ENCODE measurements around the gene BAZ2B. TPM values are rescaled to one million over a fixed set of nuclear protein-coding genes. Genes with fewer than 3 reads are reported as not detected.

BAZ2B gene
- total RNA-seq, 1 experiment from 2014 or later: 19.9 TPM

DNA sequence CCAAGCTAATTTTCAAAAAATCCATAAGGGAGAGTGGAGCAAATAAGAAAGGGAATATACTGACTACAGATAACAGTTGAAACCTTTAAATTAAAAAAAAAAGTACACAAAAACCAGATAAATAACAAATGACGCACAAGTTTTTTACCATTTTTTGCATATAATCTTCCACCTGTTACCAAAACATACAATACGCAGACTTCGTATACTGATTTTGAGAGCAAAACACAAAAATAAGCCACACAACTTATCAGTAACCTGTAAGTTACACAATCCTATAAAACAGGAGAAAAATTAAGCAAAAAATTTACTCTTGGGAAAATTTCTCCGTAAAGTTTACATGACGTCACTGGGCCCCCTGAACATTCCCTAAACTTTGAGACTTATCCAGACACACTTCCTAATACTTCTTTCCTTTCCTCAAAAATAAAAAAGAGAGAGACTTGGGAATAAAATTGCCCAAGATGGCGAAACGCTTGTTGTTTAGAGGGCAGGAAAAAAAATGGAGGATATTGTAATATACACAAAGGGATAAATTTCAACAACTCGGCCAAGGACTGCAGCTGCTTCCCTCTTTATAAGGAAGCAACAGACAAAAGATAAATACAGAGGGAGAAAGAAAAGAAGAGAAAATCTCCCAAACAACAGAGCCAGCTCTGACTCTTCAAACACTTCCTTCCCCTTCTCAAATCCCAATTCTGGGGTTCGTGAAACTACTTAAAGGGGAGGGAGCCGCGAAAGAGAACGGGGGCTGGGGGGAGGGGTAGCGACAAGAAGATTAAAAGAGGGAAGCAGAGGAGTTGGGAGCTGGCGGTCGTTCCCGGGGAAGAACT lies 1.6 kb downstream of the BAZ2B start (continued):
- TF ChIP-seq, protein P1, sequence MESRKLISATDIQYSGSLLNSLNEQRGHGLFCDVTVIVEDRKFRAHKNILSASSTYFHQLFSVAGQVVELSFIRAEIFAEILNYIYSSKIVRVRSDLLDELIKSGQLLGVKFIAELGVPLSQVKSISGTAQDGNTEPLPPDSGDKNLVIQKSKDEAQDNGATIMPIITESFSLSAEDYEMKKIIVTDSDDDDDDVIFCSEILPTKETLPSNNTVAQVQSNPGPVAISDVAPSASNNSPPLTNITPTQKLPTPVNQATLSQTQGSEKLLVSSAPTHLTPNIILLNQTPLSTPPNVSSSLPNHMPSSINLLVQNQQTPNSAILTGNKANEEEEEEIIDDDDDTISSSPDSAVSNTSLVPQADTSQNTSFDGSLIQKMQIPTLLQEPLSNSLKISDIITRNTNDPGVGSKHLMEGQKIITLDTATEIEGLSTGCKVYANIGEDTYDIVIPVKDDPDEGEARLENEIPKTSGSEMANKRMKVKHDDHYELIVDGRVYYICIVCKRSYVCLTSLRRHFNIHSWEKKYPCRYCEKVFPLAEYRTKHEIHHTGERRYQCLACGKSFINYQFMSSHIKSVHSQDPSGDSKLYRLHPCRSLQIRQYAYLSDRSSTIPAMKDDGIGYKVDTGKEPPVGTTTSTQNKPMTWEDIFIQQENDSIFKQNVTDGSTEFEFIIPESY (IDR thresholded peaks at IDR 0.05; ENCODE audit: extremely low read depth, insufficient replicate concordance, low read length): no peak
- TF ChIP-seq POLR2A (IDR thresholded peaks at IDR 0.05; ENCODE audit: borderline replicate concordance, extremely low read depth, insufficient read depth, insufficient read length) (no peak), CEBPB (IDR thresholded peaks at IDR 0.05; ENCODE audit: low read depth) (0 out of 2 replicates have a peak, but pooled peaks have one; percentile 42), EZH2 (IDR thresholded peaks at IDR 0.05) (no peak), EGR1 (IDR thresholded peaks at IDR 0.05; ENCODE audit: low read depth) (no peak), RAD21 (IDR thresholded peaks at IDR 0.05; ENCODE audit: low read depth) (no peak), YY1 (IDR thresholded peaks at IDR 0.05; ENCODE audit: extremely low read depth, insufficient replicate concordance, low read depth, low read length) (peak; percentile 66)
- TF ChIP-seq, protein P2, sequence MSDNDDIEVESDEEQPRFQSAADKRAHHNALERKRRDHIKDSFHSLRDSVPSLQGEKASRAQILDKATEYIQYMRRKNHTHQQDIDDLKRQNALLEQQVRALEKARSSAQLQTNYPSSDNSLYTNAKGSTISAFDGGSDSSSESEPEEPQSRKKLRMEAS (IDR thresholded peaks at IDR 0.05): peak; percentile 22; the same call in 1 of the 2 replicates

DNA sequence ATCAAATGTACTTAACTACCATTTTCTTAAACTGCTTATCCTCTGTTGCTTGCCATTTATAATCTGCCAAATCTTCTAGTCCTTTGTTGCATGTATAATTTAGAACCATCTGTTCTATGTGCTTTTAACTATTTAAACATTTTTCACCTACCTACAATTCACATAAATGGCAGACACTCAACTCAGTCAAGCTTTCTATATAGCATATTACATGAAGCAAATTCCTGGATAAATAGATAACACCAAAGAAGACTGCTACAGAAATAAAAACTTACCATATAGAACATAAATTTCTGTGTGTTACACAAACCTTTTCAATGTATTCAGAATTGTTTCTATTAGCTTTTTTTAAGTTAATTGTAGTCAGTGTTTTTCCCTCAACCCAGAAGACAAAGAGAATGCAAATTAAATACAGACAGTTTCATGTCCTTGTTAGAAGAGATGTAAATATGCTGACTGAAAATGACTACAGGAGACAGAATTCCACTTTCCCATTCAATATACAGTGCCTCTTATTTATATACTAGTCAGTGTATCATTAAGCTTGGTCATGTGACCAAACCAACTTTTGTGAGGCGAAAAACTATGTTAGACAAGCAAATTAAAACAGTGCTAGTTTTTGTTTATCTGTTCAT lies 2.6 kb downstream of the BAZ2B start:
- DNase-seq (ENCODE audit: low read depth, low spot score): no peak
- POLR2A ChIA-PET: no interaction called here
- H3K4me2 ChIP-seq (ENCODE audit: low read length): peak overlapping the region; percentile 84
- BruUV-seq (replicated peaks): no TSS peak
- CTCF ChIA-PET: no interaction called here
- no peak for ATAC-seq
- RAD21 ChIA-PET (ENCODE audit: low non-redundant PET in 1 of 2, low total read pairs in 2 of 2, uncharacterized antibody in 2 of 2, unreplicated experiment in 2 of 2): no interaction called here
- no peak overlapping the region for H3K9ac ChIP-seq (ENCODE audit: low read length)
- no peaks in the 10 kb centered on the region for H3K36me3 ChIP-seq (ENCODE audit: control insufficient read depth in 1 of 2, insufficient read depth in 2 of 2, low read length in 2 of 2)
- H3K27me3 ChIP-seq (ENCODE audit: insufficient read depth, low read length): no peaks in the 10 kb centered on the region
- peak overlapping the region in 1 of 2 experiments; percentile 70; a peak in 2 of 4 replicates for H3K4me3 ChIP-seq (replicated peaks in 1 of 2; ENCODE audit: low read depth in 1 of 2, low read length in 2 of 2)
- H3K9me2 ChIP-seq (ENCODE audit: insufficient read depth): peaks cover 4% of the 10 kb centered on the region; the same call in 1 of the 2 replicates
- H3K27ac ChIP-seq (ENCODE audit: low read depth, low read length): no peak overlapping the region
- H3K9me3 ChIP-seq (ENCODE audit: control insufficient read depth in 1 of 2, insufficient read depth in 1 of 2, low read depth in 1 of 2, low read length in 2 of 2): no peaks in the 10 kb centered on the region
- intact Hi-C loops (cut with micrococcal nuclease): loop anchor here (2.0 kb wide), 1 partner anchor 13 kb away; no protein-coding TSS in a partner anchor
- H3K4me1 ChIP-seq (ENCODE audit: control insufficient read depth in 1 of 2, insufficient read depth in 2 of 2, low read length in 2 of 2): peaks cover 10 to 19% of the 10 kb centered on the region in 2 experiments; a peak in 3 of 4 replicates
- no peaks in the 10 kb centered on the region for H3K79me2 ChIP-seq (ENCODE audit: insufficient read depth, low read length)
- no peaks in the 10 kb centered on the region for H4K20me1 ChIP-seq (ENCODE audit: insufficient read depth)
- no peak overlapping the region for H2AFZ ChIP-seq (ENCODE audit: low read depth, low read length, poor library complexity, severe bottlenecking)
- TF ChIP-seq, protein P2 (IDR thresholded peaks at IDR 0.05): no peak
- no peak for TF ChIP-seq RAD21 (IDR thresholded peaks at IDR 0.05; ENCODE audit: low read depth)
- TF ChIP-seq, protein P3, sequence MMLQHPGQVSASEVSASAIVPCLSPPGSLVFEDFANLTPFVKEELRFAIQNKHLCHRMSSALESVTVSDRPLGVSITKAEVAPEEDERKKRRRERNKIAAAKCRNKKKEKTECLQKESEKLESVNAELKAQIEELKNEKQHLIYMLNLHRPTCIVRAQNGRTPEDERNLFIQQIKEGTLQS (IDR thresholded peaks at IDR 0.05): no peak
- TF ChIP-seq TCF7L2 (IDR thresholded peaks at IDR 0.05; ENCODE audit: borderline replicate concordance, extremely low read depth, insufficient read depth, insufficient read length): no peak
- no peak for TF ChIP-seq CBX3 (IDR thresholded peaks at IDR 0.05; ENCODE audit: low read depth)
- TF ChIP-seq, protein P4, sequence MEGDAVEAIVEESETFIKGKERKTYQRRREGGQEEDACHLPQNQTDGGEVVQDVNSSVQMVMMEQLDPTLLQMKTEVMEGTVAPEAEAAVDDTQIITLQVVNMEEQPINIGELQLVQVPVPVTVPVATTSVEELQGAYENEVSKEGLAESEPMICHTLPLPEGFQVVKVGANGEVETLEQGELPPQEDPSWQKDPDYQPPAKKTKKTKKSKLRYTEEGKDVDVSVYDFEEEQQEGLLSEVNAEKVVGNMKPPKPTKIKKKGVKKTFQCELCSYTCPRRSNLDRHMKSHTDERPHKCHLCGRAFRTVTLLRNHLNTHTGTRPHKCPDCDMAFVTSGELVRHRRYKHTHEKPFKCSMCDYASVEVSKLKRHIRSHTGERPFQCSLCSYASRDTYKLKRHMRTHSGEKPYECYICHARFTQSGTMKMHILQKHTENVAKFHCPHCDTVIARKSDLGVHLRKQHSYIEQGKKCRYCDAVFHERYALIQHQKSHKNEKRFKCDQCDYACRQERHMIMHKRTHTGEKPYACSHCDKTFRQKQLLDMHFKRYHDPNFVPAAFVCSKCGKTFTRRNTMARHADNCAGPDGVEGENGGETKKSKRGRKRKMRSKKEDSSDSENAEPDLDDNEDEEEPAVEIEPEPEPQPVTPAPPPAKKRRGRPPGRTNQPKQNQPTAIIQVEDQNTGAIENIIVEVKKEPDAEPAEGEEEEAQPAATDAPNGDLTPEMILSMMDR (IDR thresholded peaks at IDR 0.05 in 2 of 3, conservative IDR thresholded peaks at IDR 0.05 in 1 of 3; ENCODE audit: borderline replicate concordance in 1 of 3, insufficient read depth in 1 of 3, low read depth in 2 of 3, low read length in 2 of 3): no peak
- TF ChIP-seq EGR1 (IDR thresholded peaks at IDR 0.05; ENCODE audit: low read depth): no peak
- no peak for TF ChIP-seq ELF1 (IDR thresholded peaks at IDR 0.05; ENCODE audit: borderline replicate concordance, low read depth)
- TF ChIP-seq ZFX (IDR thresholded peaks at IDR 0.05): no peak
